ENCODE measurements around the gene TRPC4AP. TPM values are rescaled to one million over a fixed set of nuclear protein-coding genes. Genes with fewer than 3 reads are reported as not detected.

TRPC4AP gene
- total RNA-seq, 1 experiment from 2014 or later, result 48.6 TPM

DNA sequence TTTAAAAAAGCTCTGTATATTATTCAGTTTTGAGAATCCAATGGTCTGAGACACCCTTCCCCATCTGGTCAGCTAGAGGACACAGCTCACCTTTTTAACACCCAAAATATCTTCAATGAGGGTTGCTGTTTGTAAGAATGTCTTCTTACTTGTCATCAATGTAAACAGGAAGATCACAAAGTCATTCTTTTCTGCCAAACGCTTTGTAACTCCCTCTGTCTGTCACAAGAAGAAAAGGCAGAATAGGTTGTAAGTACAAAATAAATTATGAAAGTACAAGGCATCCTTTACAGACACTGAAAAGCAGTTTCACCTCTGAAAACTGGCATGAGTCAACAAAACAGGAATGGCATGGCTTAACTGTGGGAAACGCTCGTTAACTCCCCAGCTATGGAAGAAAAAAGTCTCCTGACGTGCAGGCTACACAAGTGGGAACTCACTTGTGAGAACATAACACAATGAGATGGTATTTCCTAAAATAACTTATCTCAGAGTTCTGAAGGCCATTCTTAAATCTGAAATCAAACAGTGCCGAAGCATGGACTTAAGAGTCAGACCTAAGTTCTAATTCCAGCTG is 42.7 kb downstream of the TRPC4AP start:
- H3K36me3 ChIP-seq (ENCODE audit: control insufficient read depth in 1 of 2, insufficient read depth in 2 of 2, low read length in 2 of 2), result peaks cover 16 to 19% of the 10 kb centered on the region in 2 experiments; a peak in 3 of 4 replicates
- ATAC-seq (no peak), DNase-seq (ENCODE audit: low read depth, low spot score) (no peak)
- intact Hi-C loops (cut with micrococcal nuclease), result no loop called here
- H2AFZ ChIP-seq (ENCODE audit: low read depth, low read length, poor library complexity, severe bottlenecking), result no peak overlapping the region
- RAD21 ChIA-PET (ENCODE audit: low non-redundant PET in 1 of 2, low total read pairs in 2 of 2, uncharacterized antibody in 2 of 2, unreplicated experiment in 2 of 2), result no interaction called here
- no peaks in the 10 kb centered on the region for H3K9me2 ChIP-seq (ENCODE audit: insufficient read depth)
- H3K4me2 ChIP-seq (ENCODE audit: low read length), result no peak overlapping the region
- POLR2A ChIA-PET, result interaction anchor here (1.1 kb wide), 1 partner anchor 225 kb away, joined by 3 read pairs; no protein-coding TSS in a partner anchor
- H3K9me3 ChIP-seq (ENCODE audit: control insufficient read depth in 1 of 2, insufficient read depth in 1 of 2, low read depth in 1 of 2, low read length in 2 of 2), result no peaks in the 10 kb centered on the region
- TF ChIP-seq ELF1 (IDR thresholded peaks at IDR 0.05; ENCODE audit: borderline replicate concordance, low read depth) (no peak), SRF (IDR thresholded peaks at IDR 0.05; ENCODE audit: low read depth) (no peak), EZH2 (IDR thresholded peaks at IDR 0.05) (no peak), SP1 (IDR thresholded peaks at IDR 0.05; ENCODE audit: low read depth) (no peak), CTCF (IDR thresholded peaks at IDR 0.05 in 2 of 3, conservative IDR thresholded peaks at IDR 0.05 in 1 of 3; ENCODE audit: borderline replicate concordance in 1 of 3, insufficient read depth in 1 of 3, low read depth in 2 of 3, low read length in 2 of 3) (no peak), FOSL1 (IDR thresholded peaks at IDR 0.05; ENCODE audit: low read depth) (no peak), CEBPB (IDR thresholded peaks at IDR 0.05; ENCODE audit: low read depth) (no peak), RAD21 (IDR thresholded peaks at IDR 0.05; ENCODE audit: low read depth) (no peak), SIN3A (IDR thresholded peaks at IDR 0.05; ENCODE audit: low read depth) (no peak), ZNF274 (IDR thresholded peaks at IDR 0.05; ENCODE audit: low read depth, low read length) (no peak), CBX3 (IDR thresholded peaks at IDR 0.05; ENCODE audit: low read depth) (no peak), TCF7L2 (IDR thresholded peaks at IDR 0.05; ENCODE audit: borderline replicate concordance, extremely low read depth, insufficient read depth, insufficient read length) (no peak), EGR1 (IDR thresholded peaks at IDR 0.05; ENCODE audit: low read depth) (no peak), REST (IDR thresholded peaks at IDR 0.05; ENCODE audit: low read depth) (no peak), POLR2AphosphoS5 (IDR thresholded peaks at IDR 0.05; ENCODE audit: low read depth, low read length) (no peak)
- TF ChIP-seq, protein P1, sequence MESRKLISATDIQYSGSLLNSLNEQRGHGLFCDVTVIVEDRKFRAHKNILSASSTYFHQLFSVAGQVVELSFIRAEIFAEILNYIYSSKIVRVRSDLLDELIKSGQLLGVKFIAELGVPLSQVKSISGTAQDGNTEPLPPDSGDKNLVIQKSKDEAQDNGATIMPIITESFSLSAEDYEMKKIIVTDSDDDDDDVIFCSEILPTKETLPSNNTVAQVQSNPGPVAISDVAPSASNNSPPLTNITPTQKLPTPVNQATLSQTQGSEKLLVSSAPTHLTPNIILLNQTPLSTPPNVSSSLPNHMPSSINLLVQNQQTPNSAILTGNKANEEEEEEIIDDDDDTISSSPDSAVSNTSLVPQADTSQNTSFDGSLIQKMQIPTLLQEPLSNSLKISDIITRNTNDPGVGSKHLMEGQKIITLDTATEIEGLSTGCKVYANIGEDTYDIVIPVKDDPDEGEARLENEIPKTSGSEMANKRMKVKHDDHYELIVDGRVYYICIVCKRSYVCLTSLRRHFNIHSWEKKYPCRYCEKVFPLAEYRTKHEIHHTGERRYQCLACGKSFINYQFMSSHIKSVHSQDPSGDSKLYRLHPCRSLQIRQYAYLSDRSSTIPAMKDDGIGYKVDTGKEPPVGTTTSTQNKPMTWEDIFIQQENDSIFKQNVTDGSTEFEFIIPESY (IDR thresholded peaks at IDR 0.05; ENCODE audit: extremely low read depth, insufficient replicate concordance, low read length), result no peak
- no peak overlapping the region for H3K9ac ChIP-seq (ENCODE audit: low read length)
- H4K20me1 ChIP-seq (ENCODE audit: insufficient read depth), result no peaks in the 10 kb centered on the region; the same call in 1 of the 2 replicates
- no peaks in the 10 kb centered on the region for H3K27me3 ChIP-seq (ENCODE audit: insufficient read depth, low read length)
- no peak overlapping the region for H3K27ac ChIP-seq (ENCODE audit: low read depth, low read length)
- no peak overlapping the region for H3K4me3 ChIP-seq (replicated peaks in 1 of 2; ENCODE audit: low read depth in 1 of 2, low read length in 2 of 2)
- 0 out of 2 replicates have a peak, but pooled peaks cover 9% of the 10 kb centered on the region for H3K79me2 ChIP-seq (ENCODE audit: insufficient read depth, low read length)
- no peaks in the 10 kb centered on the region for H3K4me1 ChIP-seq (ENCODE audit: control insufficient read depth in 1 of 2, insufficient read depth in 2 of 2, low read length in 2 of 2)
- BruUV-seq (replicated peaks), result no TSS peak
- CTCF ChIA-PET, result no interaction called here
